CD14-positive monocyte (primary cell): ENCODE measurements around the gene SVIL. TPM values are rescaled to one million over a fixed set of nuclear protein-coding genes. Genes with fewer than 3 reads are reported as not detected.

ENCODE experiments used
- DNase-seq, 3 donors: peaks; one replicate each; pipeline ENCODE4 v3.0.0-alpha.2; 2011 to 2022
- H2AFZ ChIP-seq: 2 replicates; pipeline ENCODE4 v1.6.0; 2012; ENCODE audit warnings: mild to moderate bottlenecking, low read depth, low read length, inconsistent platforms; ENCODE audit not compliant: insufficient read depth, poor library complexity, severe bottlenecking
- H3K27ac ChIP-seq, 2 donors: 1 replicate in 1 of 2; 2 replicates in 1 of 2; pipeline ENCODE4 v1.5.1; 2012 to 2013; ENCODE audit warnings: low read length in 2 of 2, control low read depth in 1 of 2, inconsistent platforms in 1 of 2, low read depth in 1 of 2, mild to moderate bottlenecking in 1 of 2
- H3K27me3 ChIP-seq, 2 donors: one replicate each; pipeline versions ENCODE4 v1.6.0 to v1.6.1; 2011 to 2013; ENCODE audit warnings: low read length in 2 of 2; ENCODE audit not compliant: control insufficient read depth in 2 of 2, insufficient read depth in 2 of 2
- H3K36me3 ChIP-seq, 2 donors: replicated peaks in 1 of 2; 1 replicate in 1 of 2; 2 replicates in 1 of 2; pipeline versions ENCODE4 v1.5.1 to v1.6.1; 2012 to 2013; ENCODE audit warnings: low read length in 2 of 2, control low read depth in 1 of 2, inconsistent platforms in 1 of 2, mild to moderate bottlenecking in 1 of 2; ENCODE audit not compliant: insufficient read depth in 2 of 2, control insufficient read depth in 1 of 2
- H3K4me1 ChIP-seq, 2 donors: 1 replicate in 1 of 2; 2 replicates in 1 of 2; pipeline versions ENCODE4 v1.5.1 to v1.6.1; 2012 to 2013; ENCODE audit warnings: low read length in 2 of 2, control low read depth in 1 of 2, inconsistent platforms in 1 of 2, mild to moderate bottlenecking in 1 of 2, moderate library complexity in 1 of 2; ENCODE audit not compliant: insufficient read depth in 2 of 2, control insufficient read depth in 1 of 2
- H3K4me2 ChIP-seq: replicated peaks from 2 replicates; pipeline ENCODE3; 2012; ENCODE audit warnings: low read length, moderate library complexity, mild to moderate bottlenecking; ENCODE audit not compliant: poor library complexity, severe bottlenecking; ENCODE audit errors: extremely low read depth
- H3K4me3 ChIP-seq, 3 experiments: fragments of 200-600 bp in 1 of 3; sonication (generic) in 1 of 3; replicated peaks in 1 of 3; 1 replicate in 2 of 3; 2 replicates in 1 of 3; pipeline ENCODE4 v1.5.1; 2011 to 2013; ENCODE audit warnings: low read length in 3 of 3, mild to moderate bottlenecking in 3 of 3, control low read depth in 2 of 3, low read depth in 2 of 3, inconsistent platforms in 1 of 3, moderate library complexity in 1 of 3
- H3K79me2 ChIP-seq: 2 replicates; pipeline ENCODE4 v1.6.0; 2012; ENCODE audit warnings: mild to moderate bottlenecking, control low read depth, inconsistent platforms, low read length, moderate library complexity; ENCODE audit not compliant: insufficient read depth
- H3K9ac ChIP-seq: 2 replicates; pipeline ENCODE4 v1.6.0; 2017; ENCODE audit warnings: low read length, mild to moderate bottlenecking; ENCODE audit not compliant: insufficient read depth, poor library complexity, severe bottlenecking
- H3K9me3 ChIP-seq, 2 donors: replicated peaks in 1 of 2; 1 replicate in 1 of 2; 2 replicates in 1 of 2; pipeline versions ENCODE4 v1.5.1 to v1.6.1; 2012 to 2013; ENCODE audit warnings: low read length in 2 of 2, control low read depth in 1 of 2; ENCODE audit not compliant: control insufficient read depth in 1 of 2, insufficient read depth in 1 of 2
- H4K20me1 ChIP-seq: 2 replicates; pipeline ENCODE4 v1.6.0; 2012; ENCODE audit warnings: mild to moderate bottlenecking, low read length, control low read depth, moderate library complexity; ENCODE audit not compliant: insufficient read depth
- H3K27ac Mint-ChIP-seq, 7 donors: one replicate each; pipeline ENCODE4 v1.8.0; 2020; ENCODE audit warnings: mild to moderate bottlenecking in 7 of 7, mixed read lengths in 7 of 7, moderate library complexity in 6 of 7, inconsistent platforms in 2 of 7
- H3K27me3 Mint-ChIP-seq, 3 donors: one replicate each; pipeline ENCODE4 v1.8.0; 2021 to 2022; ENCODE audit warnings: low read depth in 3 of 3, mild to moderate bottlenecking in 3 of 3, mixed read lengths in 3 of 3, moderate library complexity in 3 of 3, inconsistent platforms in 1 of 3
- H3K36me3 Mint-ChIP-seq, 2 donors: one replicate each; pipeline ENCODE4 v1.8.0; 2020; ENCODE audit warnings: mixed read lengths in 2 of 2, inconsistent platforms in 1 of 2, mild to moderate bottlenecking in 1 of 2
- H3K4me1 Mint-ChIP-seq: one replicate; pipeline ENCODE4 v1.8.0; 2020; ENCODE audit warnings: mild to moderate bottlenecking, mixed read lengths
- H3K4me3 Mint-ChIP-seq, 2 donors: one replicate each; pipeline ENCODE4 v1.8.0; 2020; ENCODE audit warnings: mild to moderate bottlenecking in 2 of 2, mixed read lengths in 2 of 2, moderate library complexity in 1 of 2
- H3K9me3 Mint-ChIP-seq, 7 donors: one replicate each; pipeline ENCODE4 v1.8.0; 2020 to 2022; ENCODE audit warnings: mixed read lengths in 7 of 7, mild to moderate bottlenecking in 6 of 7, moderate library complexity in 6 of 7, inconsistent platforms in 2 of 7
- WGBS: methylation state at CpG from one replicate; pipeline ENCODE4 v1.1.5; 2013; ENCODE audit warnings: missing lambda C conversion rate; ENCODE audit not compliant: insufficient coverage; 5-methylcytosine and 5-hydroxymethylcytosine counted together
- intact Hi-C, 2 donors: fragments of 100-400 bp; cut with micrococcal nuclease; formaldehyde crosslinking; loops; one replicate each; pipeline versions ENCODE4 v1.15.0 to v1.15.1; 2023
- polyA plus RNA-seq, 3 donors: library from polyadenylated mRNA; depleted of rRNA in 1 of 3; unstranded in 2 of 3; stranded (reverse) in 1 of 3; fragments of 300-500 nt in 2 of 3; fragments of >200 nt in 1 of 3; fragmentation: Illumina TruSeq in 2 of 3; gene quantifications; 1 replicate in 2 of 3; 2 replicates in 1 of 3; pipeline ENCODE4 v1.2.3, GENCODE V29; 2012 to 2021
- TF ChIP-seq, protein P1 (sequence below): fragments of 200-600 bp; IDR thresholded peaks from one replicate; pipeline ENCODE4 v1.8.0; 2022; ENCODE audit warnings: antibody characterized with exemption, mild to moderate bottlenecking

The SVIL gene
- polyA plus RNA-seq, 3 donors: 2.1 to 14.3 (median 5.8) TPM

DNA sequence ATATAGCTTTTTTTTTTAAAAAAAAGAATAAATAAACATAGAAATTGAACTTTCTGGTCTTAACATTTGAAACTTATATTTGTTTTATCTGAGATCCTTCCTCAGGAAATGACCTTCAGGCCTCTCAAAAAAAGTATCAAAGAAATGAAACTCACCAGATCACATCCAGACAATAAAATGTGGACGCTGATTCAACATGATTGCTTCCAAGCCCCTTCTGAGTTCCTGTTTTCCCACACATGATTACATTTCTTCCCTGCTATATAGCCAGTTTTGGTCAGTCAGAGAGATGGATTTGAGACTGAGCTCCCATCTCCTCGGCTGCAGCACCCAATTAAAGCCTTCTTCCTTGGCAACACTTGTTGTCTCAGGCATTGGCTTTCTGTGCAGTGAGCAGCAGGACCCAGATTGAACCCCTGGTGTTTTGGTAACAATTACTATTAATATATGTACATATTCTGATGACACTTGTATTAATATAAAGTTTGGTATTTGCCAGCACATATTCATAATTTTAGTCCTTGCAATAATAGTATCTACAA lies 21.8 kb upstream of the SVIL start:
- intact Hi-C loops: loop anchor here in 1 of 2 donors (5.0 kb wide), 1 partner anchor 36 kb away; no protein-coding TSS in a partner anchor
- TF ChIP-seq, protein P1, sequence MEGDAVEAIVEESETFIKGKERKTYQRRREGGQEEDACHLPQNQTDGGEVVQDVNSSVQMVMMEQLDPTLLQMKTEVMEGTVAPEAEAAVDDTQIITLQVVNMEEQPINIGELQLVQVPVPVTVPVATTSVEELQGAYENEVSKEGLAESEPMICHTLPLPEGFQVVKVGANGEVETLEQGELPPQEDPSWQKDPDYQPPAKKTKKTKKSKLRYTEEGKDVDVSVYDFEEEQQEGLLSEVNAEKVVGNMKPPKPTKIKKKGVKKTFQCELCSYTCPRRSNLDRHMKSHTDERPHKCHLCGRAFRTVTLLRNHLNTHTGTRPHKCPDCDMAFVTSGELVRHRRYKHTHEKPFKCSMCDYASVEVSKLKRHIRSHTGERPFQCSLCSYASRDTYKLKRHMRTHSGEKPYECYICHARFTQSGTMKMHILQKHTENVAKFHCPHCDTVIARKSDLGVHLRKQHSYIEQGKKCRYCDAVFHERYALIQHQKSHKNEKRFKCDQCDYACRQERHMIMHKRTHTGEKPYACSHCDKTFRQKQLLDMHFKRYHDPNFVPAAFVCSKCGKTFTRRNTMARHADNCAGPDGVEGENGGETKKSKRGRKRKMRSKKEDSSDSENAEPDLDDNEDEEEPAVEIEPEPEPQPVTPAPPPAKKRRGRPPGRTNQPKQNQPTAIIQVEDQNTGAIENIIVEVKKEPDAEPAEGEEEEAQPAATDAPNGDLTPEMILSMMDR: no peak
- peaks cover 23% of the 10 kb centered on the region for H3K79me2 ChIP-seq
- H2AFZ ChIP-seq: no peak overlapping the region
- Mint-ChIP-seq H3K36me3 (peaks cover 41 to 54% of the 10 kb centered on the region in 2 donors), H3K27ac (peak overlapping the region in 2 of 7 donors; percentile 40 to 58), H3K27me3 (no peaks in the 10 kb centered on the region), H3K4me3 (no peak overlapping the region), H3K9me3 (peaks cover 8 to 20% (median 16%) of the 10 kb centered on the region in 7 donors), H3K4me1 (peaks cover 38% of the 10 kb centered on the region)
- H3K9me3 ChIP-seq: peaks cover 10 to 12% of the 10 kb centered on the region in 2 donors
- peaks cover 15 to 30% of the 10 kb centered on the region in 2 donors for H3K36me3 ChIP-seq
- H4K20me1 ChIP-seq: no peaks in the 10 kb centered on the region
- H3K4me2 ChIP-seq: no peak overlapping the region
- peaks cover 31 to 32% of the 10 kb centered on the region in 2 donors for H3K4me1 ChIP-seq
- no CpG with 5 or more reads among the region's 2 CpGs for WGBS
- H3K9ac ChIP-seq: no peak overlapping the region
- no peaks in the 10 kb centered on the region for H3K27me3 ChIP-seq
- H3K4me3 ChIP-seq: no peak overlapping the region
- no peak overlapping the region for H3K27ac ChIP-seq
- no peak for DNase-seq

DNA sequence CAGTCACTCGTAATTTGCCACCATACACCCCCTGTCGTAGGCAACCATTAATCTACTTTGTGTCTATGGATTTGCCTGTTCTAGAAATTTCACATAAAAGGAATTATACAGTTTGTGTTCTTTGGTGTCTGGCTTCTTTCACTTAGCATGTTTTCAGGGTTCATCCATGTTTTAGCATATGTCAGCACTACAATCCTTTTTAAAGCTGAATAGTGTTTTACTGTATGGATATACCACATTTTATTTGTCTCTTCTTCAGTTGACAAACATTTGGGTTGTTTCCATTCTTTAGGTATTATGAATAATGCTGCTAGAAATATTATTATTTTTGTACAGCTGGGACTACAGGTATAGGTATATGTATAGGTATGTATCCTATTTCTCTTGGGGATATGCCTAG lies 17.4 kb upstream of the SVIL start:
- TF ChIP-seq, protein P1: no peak
- Mint-ChIP-seq H3K9me3 (peaks cover 8 to 15% (median 12%) of the 10 kb centered on the region in 7 donors), H3K27ac (no peak overlapping the region), H3K4me1 (peaks cover 21% of the 10 kb centered on the region), H3K4me3 (no peak overlapping the region), H3K27me3 (peaks cover 0 to 2% (median 0%) of the 10 kb centered on the region in 3 donors), H3K36me3 (peaks cover 52 to 68% of the 10 kb centered on the region in 2 donors)
- Histone ChIP-seq H4K20me1 (peaks cover under 1% of the 10 kb centered on the region), H2AFZ (no peak overlapping the region), H3K4me1 (peaks cover 0 to 1% of the 10 kb centered on the region in 2 donors), H3K27me3 (no peaks in the 10 kb centered on the region), H3K4me2 (no peak overlapping the region), H3K79me2 (peaks cover 7% of the 10 kb centered on the region), H3K36me3 (peaks cover 11 to 28% of the 10 kb centered on the region in 2 donors), H3K9ac (no peak overlapping the region), H3K9me3 (peaks cover 6 to 8% of the 10 kb centered on the region in 2 donors), H3K4me3 (no peak overlapping the region), H3K27ac (no peak overlapping the region)
- no peak for DNase-seq
- no CpG with 5 or more reads among the region's 2 CpGs for WGBS
- intact Hi-C loops: no loop called here
